ENCODE measurements around the gene COX20. TPM values are rescaled to one million over a fixed set of nuclear protein-coding genes. Genes with fewer than 3 reads are reported as not detected.

Gene COX20
- total and polyA plus RNA-seq, 2 donors (not counting 3 experiments of a cell fraction or from before 2014, with no cell fraction given): 17.1 to 30.2 TPM

- no peak for FAIRE-seq
- Histone ChIP-seq H3K9ac (replicated peaks; ENCODE audit: extremely low read depth, insufficient read depth, low read length) (no peak overlapping the region), H3K9me3 (replicated peaks; ENCODE audit: control insufficient read depth, insufficient read depth, low read length) (no peaks in the 10 kb centered on the region), H3K27ac (ENCODE audit: insufficient read depth, low read depth, low read length) (no peak overlapping the region), H4K20me1 (replicated peaks; ENCODE audit: control insufficient read depth, extremely low read depth, insufficient read depth, low read length) (no peaks in the 10 kb centered on the region), H3K9me1 (replicated peaks; ENCODE audit: control insufficient read depth, extremely low read depth, insufficient read depth, low read length) (no peaks in the 10 kb centered on the region), H3K79me2 (ENCODE audit: control insufficient read depth, insufficient read depth, low read length) (no peaks in the 10 kb centered on the region), H3K4me2 (ENCODE audit: insufficient read depth, low read length) (no peak overlapping the region), H3K36me3 (ENCODE audit: control insufficient read depth in 2 of 2, extremely low read depth in 1 of 2, insufficient read depth in 2 of 2, low read length in 2 of 2) (no peaks in the 10 kb centered on the region), H3K4me1 (ENCODE audit: control insufficient read depth, extremely low read depth, insufficient read depth, low read length) (peaks cover 7% of the 10 kb centered on the region), H2AFZ (ENCODE audit: low read depth, low read length) (no peak overlapping the region), H3K27me3 (ENCODE audit: control insufficient read depth in 2 of 2, insufficient read depth in 2 of 2, low read length in 2 of 2) (no peaks in the 10 kb centered on the region), H3K4me3 (replicated peaks in 1 of 3; ENCODE audit: insufficient read depth in 1 of 3, low read depth in 1 of 3, low read length in 3 of 3) (no peak overlapping the region)
- POLR2A ChIA-PET: no interaction called here
- intact Hi-C loops (cut with micrococcal nuclease): no loop called here
- BruUV-seq (replicated peaks): no TSS peak
- CTCF ChIA-PET: interaction anchor here (1.2 to 2.5 kb wide), 3 partner anchors 19 to 173 kb away, joined by 3 to 7 read pairs (median 3); no protein-coding TSS in a partner anchor
- DNase-seq (ENCODE audit: low read depth, low spot score): no peak
- TF ChIP-seq CTCF (IDR thresholded peaks at IDR 0.05; ENCODE audit: extremely low read depth in 1 of 2, insufficient read depth in 1 of 2, low read depth in 1 of 2, low read length in 2 of 2) (no peak), MYC (IDR thresholded peaks at IDR 0.05; ENCODE audit: low read depth, low read length) (no peak), EZH2 (IDR thresholded peaks at IDR 0.05; ENCODE audit: borderline replicate concordance, low read depth, low read length, severe bottlenecking) (no peak), MAX (IDR thresholded peaks at IDR 0.05; ENCODE audit: insufficient read depth, insufficient read length) (no peak), FOS (IDR thresholded peaks at IDR 0.05; ENCODE audit: borderline replicate concordance, insufficient read depth, low read length) (no peak), JUN (IDR thresholded peaks at IDR 0.05; ENCODE audit: borderline replicate concordance, insufficient read depth, insufficient read length, low read depth) (no peak), POLR2AphosphoS5 (IDR thresholded peaks at IDR 0.05; ENCODE audit: insufficient read depth, low read depth, low read length) (no peak), POLR2A (IDR thresholded peaks at IDR 0.05; ENCODE audit: low read depth, low read length) (no peak), GATA2 (IDR thresholded peaks at IDR 0.05; ENCODE audit: insufficient read depth, insufficient read length, low read depth, low read length) (no peak)
- dilution Hi-C loops (cut with MboI; ENCODE audit: extremely low pct_ligation_motif_present, low sequenced_read_pairs): no loop called here
These were observed 33.9 kb downstream of the COX20 start for GRCh38 chr1:244869364-244869827.
